H1 (cell line): Measurements from ENCODE around the gene RPS6KA4. TPM values are rescaled to one million over a fixed set of nuclear protein-coding genes. Genes with fewer than 3 reads are reported as not detected.

Experiments
- CHD7 ChIP-seq: fragments of 300-600 bp; sonication (generic); IDR thresholded peaks from 2 replicates; pipeline ENCODE4 v1.7.1; 2012; ENCODE audit warnings: low read length, moderate library complexity, mild to moderate bottlenecking, inconsistent platforms; ENCODE audit not compliant: insufficient replicate concordance
- E2F6 ChIP-seq: IDR thresholded peaks from 2 replicates; pipeline ENCODE4 v1.6.1; 2012; ENCODE audit warnings: inconsistent platforms
- EZH2 ChIP-seq: fragments of 200-600 bp; sonication (generic); IDR thresholded peaks from 2 replicates; pipeline ENCODE4 v1.7.1; 2012; ENCODE audit warnings: low read depth, mild to moderate bottlenecking, moderate library complexity, low read length, inconsistent platforms; ENCODE audit not compliant: severe bottlenecking
- FOSL1 ChIP-seq: IDR thresholded peaks from 2 replicates; pipeline ENCODE4 v1.6.1; 2011; ENCODE audit warnings: mild to moderate bottlenecking, low read depth, low read length, moderate library complexity; ENCODE audit not compliant: insufficient read depth
- GABPA ChIP-seq: IDR thresholded peaks from 2 replicates; pipeline ENCODE4 v1.6.1; 2011; ENCODE audit warnings: mild to moderate bottlenecking, low read length, moderate library complexity, borderline replicate concordance; ENCODE audit not compliant: insufficient read depth
- MAFK ChIP-seq: IDR thresholded peaks from 2 replicates; pipeline ENCODE4 v1.6.1; 2012; ENCODE audit warnings: low read depth, mild to moderate bottlenecking, improper control_type of control experiment, low read length
- polyA plus RNA-seq, 7 experiments: library from polyadenylated mRNA; depleted of rRNA in 3 of 7; stranded (reverse) in 5 of 7; unstranded in 2 of 7; fragments of >200 nt in 5 of 7; fragments of 200-250 nt in 2 of 7; gene quantifications; 1 replicate in 5 of 7; 2 replicates in 1 of 7; 4 replicates in 1 of 7; pipeline versions ENCODE4 v1.2.1 to v1.2.3, GENCODE V29; 2011 to 2013; ENCODE audit warnings: missing spikeins in 2 of 7, mixed read lengths in 2 of 7
- total RNA-seq: library from RNA; stranded (reverse); fragmentation: NEBNext Ultra II Directional; extraction: Animal tissue kit (Norgen Biotek cat#: 25700); gene quantifications from 2 replicates; pipeline ENCODE4 v1.2.1, GENCODE V29; 2021

Gene RPS6KA4
- total and polyA plus RNA-seq, 2 of the 8 experiments (the other 6 are each of a cell fraction or from before 2014, with no cell fraction given), result 8.2 to 12.6 TPM

- TF ChIP-seq CHD7 (no peak), GABPA (no peak), EZH2 (no peak), MAFK (no peak), FOSL1 (no peak), E2F6 (no peak)
- TF ChIP-seq, all 59 proteins: peak for 0
Measured at GRCh38 chr11:64410404-64410734, 51.4 kb downstream of the RPS6KA4 start (continued).
